NCI-H748 (cell line): ENCODE measurements around the gene INO80E.
"Not testable (repeated sequence)": the region's sequence is repeated elsewhere in the genome, so short reads cannot be mapped to it uniquely, and the experiment has no call there.

Experiments used
- DNase-seq: peaks from one replicate; lab custom pipeline; 2025; ENCODE audit not compliant: unreplicated experiment; lab: John Stamatoyannopoulos, UW

Gene INO80E

DNA sequence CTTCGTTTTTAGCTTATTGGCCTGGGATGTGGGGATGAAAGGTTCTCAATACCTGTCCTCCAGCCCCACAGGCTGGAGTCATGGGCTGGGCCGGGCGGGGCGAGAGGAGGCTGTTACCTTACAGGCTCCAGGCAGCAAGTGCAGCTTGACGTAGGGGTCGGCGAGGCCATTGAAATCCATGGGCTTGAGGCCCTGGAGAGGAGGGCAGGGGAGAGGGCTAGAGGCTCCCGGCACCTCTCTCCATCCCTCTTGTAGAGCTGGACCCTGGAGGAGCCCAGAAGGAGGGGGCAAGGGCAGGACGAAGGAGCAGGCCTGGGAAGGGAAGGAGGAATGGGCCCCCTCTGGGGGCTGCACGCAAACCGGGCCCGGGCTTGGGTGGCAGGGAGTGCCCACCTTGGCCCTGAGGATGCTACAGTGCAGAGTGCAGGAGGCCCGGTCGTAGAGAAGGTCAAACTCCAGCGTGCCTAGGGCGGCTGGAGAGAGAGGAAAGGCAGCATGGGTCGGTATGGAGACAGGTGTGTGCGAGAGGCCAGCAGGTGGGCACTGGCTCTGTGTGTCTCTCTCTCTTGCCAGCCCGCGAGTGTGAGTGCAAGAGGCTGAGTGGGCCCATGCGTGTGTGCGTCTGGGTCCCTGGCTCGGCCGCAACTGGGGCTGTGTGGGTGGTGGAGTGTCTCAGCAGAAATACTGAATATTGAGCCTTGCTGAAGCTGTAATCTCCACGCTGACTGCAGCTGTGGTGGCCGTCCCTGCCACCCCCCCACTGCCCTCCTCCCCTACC, 13.2 kb downstream of the INO80E start:
- no peak for DNase-seq

DNA sequence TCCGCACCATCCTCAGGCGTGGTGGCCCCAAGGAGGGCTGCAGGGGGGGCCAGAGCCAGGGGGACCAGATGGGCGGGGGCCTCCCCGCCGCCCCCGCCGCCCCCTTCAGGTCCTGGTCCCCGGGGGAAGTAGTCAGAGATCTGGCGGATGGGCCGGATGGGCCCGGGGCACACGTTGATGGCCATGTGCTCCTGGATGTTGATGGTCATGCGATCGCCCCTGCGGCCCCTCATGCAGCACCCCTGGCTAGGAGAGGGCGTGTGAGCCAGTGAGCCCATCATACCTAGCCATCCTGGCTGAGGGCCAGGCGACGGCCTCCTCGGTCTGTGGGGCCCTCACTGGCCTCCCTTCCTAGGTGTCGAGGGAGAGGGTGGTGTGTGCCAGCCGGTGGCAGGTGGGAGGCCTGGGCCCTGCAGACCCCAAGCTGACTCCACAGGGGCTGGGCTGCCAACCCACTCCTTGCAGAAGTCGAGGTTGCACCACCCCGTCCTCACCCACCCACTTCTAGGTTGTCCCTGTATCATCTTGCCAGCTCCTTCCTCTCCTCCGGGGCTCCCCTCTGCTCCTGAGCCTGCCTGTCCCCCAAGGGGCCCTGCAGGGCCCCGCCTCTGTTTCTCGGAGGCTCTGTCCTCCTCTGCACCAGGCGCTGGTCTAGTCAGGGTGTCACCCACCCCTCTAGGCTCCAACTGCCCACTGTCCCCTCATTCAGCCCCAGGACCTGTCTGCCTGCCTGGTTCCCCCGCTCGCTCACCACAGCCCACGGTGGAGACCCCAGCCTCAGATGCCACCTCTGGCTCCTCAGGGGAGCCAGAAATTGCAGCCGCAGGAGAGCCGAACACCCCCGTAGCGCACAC, 14.2 kb downstream of the INO80E start:
- no peak for DNase-seq

DNA sequence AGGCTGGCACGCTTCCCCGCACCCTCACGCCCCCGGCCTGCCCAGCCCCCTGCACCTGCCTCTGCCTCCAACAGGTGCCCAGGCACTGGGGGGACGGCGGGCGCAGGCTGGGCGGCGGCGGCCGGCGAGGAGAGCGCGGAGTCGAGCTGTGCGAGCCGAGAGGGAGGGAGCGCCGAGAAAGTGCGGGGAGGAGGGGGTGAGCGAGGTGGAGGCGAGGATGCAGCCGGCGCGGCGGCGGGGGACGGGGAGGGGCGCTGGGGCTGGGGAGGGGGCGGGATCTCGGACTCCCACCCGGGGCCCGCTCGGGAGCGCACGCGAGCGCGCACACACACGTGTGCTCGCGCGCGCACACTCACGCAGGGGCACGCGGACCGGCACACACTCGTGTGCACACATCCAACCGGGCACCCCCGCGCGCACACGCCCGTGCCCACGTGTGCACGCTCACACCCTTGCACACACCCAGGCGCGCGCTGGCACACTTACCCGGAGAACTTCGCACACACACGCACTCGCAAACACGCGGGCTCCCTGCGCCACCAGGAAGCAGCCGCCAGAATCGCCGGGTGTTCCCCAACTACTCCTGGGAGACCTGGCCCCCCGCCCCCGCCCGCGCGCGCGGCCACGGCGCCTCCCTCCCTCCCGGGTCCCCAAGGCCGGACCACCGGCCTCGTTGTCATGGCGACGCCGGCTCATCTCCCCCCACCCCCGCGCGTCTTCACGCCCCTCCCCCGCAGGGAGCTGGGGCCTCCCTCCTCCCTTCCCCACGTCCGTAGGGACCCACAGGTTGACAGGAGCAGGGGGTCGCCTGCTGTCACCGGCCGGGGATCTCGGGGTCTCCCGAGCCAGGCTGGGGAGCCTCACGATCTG, 15.0 kb downstream of the INO80E start, which contains the start of gene DOC2A:
DOC2A (minus strand) TSS at position 184 of the 870 bp plus-strand sequence. CDS start 805 bp downstream, outside the sequence.
- DNase-seq = peak; percentile 60

DNA sequence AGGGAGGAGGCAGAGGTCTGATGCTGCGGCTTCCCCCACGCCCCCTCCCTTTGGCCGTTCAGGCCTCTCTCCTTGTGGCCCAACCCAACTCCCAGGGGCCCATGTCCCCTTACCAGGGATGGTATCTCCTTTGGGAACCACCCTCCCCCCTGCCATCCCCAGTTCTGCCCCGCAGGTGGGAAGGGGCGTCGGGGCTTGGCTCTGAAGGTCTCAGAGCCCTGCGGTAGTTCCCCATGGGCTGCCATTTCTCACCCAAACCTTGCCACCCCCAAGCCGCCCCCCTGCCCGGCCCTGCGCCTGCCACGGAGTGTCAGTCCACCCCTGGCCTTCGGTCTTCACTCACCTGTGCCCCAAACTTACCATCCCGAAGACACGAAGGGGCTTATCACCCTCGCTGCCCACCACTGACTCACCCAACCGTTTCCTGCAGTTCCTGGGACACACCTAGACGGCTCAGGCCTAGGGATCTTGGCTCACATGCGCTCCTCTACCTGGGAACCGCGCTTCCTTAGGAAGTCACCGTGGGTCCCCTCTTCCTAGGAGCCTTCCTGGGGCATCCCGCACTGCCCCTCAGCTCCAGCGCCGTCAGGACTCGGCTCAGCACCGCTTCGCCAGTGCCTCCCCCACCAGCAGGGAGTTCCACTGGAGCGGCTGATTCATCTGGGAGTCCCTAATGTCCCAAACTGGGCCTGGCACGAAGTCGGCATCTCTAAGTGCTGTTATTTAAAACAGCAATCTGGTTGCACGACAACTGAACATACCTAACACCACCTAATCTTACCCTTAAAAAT, 15.9 kb downstream of the INO80E start:
- DNase-seq = no peak

GRCh38 chr16:30012598-30012997, 16.6 kb downstream of the INO80E start:
- not testable (repeated sequence) for DNase-seq

GRCh38 chr16:30015450-30015849, 19.4 kb downstream of the INO80E start:
- not testable (repeated sequence) for DNase-seq

- DNase-seq = no peak
Observed at GRCh38 chr16:30016555-30017276, 20.7 kb downstream of the INO80E start.

- no peak for DNase-seq
Observed at GRCh38 chr16:30017277-30017656, 21.2 kb downstream of the INO80E start.

DNA sequence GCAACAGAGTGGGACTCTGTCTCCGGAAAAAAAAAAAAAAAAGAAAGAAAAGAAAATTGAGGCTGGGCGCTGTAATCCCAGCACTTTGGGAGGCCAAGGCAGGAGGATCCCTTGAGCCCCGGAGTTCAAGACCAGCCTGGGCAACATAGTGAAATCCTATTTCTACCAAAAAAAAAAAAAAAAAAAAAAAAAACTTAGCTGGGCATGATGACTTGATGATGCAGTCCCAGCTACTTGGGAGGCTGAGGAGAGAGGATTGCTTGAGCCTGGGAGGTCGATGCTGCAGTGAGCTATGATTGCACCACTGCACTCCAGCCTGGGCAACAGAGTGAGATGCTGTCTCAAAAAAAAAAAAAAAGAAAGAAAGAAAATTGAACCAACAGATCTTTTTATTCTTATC, 21.9 kb downstream of the INO80E start:
- not testable (repeated sequence) for DNase-seq

GRCh38 chr16:30018731-30019158, 22.7 kb downstream of the INO80E start:
- DNase-seq = no peak

DNA sequence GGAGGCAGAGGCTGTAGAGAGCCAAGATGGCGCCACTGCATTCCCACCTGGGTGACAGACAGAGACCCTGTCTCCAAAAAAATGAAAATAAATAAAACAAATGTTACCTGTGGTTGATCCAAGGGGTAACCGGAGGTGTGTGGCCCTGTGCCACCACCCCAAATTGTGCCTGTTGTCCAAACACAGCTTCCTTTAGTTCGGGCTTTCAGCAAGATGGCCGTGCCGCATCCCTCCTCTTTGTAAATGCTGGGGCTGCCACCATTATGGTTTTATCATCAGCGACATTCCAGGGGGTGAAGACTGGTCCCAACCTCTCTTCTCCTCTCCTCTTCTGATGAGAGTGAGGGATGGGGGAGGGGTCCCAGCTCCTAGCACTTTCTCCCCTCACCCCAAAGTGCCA, 26.8 kb downstream of the INO80E start, which contains the start of gene C16orf92:
C16orf92 (plus strand) TSS at position 312 of the 400 bp plus-strand sequence. CDS start 143 bp downstream, outside the sequence.
- DNase-seq = no peak

- DNase-seq = no peak
Observed at GRCh38 chr16:30023586-30023985, 27.5 kb downstream of the INO80E start.

DNA sequence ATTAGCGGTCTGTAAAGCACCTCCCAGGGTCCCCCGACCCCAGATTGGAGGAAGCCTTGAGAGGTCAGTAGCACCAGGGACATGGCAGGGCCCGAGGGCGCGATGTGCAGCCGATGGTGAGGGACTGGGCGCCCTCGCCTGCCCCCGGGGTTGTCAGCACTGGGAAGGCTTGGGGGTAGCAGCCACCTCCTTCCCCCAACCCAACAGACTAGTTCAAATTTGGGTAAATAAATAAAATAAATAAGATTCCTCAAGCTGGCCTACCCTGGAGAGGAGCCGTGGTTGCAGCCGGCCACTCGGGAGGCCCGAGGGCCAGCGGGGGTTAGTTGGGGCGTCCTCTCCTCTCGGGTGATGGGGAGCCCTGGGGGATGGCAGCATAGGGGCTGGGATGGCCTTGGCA, 28.4 kb downstream of the INO80E start:
- DNase-seq = no peak

GRCh38 chr16:30025156-30025555, 29.1 kb downstream of the INO80E start:
- no peak for DNase-seq

GRCh38 chr16:30025574-30025973, 29.5 kb downstream of the INO80E start:
- no peak for DNase-seq

DNA sequence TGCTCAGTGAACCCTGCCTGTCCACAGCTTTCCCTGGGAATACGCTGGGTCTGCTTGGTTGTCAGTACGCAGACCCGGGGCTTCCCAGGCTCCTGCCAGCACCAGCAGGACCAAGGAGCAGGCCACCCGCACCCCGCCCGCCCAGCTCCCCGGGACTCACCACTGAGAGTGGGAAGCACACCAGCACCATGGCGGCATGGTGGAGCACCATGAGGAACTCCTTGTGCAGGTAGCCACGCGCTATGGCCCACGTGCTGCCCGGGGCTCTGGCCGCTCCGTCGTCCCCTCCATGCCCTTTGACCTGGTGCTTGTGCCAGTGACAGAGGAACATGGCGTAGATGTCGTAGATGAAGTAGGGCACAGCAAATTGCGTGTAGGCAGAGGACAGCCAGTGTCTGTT, 30.4 kb downstream of the INO80E start:
- DNase-seq = no peak

DNA sequence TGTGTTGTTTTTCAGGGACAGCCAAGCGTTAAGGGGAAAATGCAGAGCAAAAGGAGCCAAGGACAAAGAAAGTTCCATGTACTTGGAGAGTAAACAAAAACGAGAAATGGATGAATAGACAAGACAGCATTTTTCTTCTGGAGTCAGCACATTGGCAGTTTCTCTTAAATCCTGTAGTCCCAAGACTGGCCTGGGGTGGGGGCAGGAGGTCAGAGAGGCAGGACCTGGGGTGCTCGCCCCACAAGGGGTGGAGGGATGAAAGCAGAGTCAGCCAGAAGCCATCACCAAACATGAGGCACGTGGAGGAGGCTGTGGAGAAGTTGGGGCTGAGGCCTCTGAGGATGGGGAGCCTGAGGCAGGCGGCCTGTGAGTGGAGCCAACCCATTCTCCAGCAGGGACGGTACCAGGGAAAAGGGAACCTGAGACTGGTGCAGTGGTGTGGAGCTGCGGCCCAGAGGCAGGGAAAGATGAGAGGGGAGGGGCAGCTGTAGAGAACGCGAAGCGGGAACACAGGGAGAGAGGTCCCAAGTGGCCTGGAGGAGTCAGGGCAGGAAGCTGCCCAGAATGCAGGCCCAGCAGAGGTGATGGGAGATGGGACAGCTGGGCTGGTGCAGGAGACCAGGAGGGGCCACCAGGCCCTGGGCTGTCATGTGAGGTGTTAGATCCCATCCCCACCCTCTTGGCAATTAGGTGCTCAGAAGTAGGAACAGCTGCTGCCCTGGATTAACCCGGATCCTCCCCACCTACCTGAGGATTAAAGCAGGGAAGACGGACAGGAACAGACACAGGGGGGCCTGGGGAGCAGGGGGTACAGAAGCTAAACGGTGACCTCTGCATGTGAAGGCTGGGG, 31.8 kb downstream of the INO80E start:
- no peak for DNase-seq

GRCh38 chr16:30028438-30029076, 32.5 kb downstream of the INO80E start:
- no peak for DNase-seq
